GM19023 (cell line): ENCODE measurements around the gene TIMP3.
"Not testable (repeated sequence)": the region's sequence is repeated elsewhere in the genome, so short reads cannot be mapped to it uniquely, and the experiment has no call there.

Experiments used
- ATAC-seq: cut with Tn5 transposase; IDR thresholded peaks from one replicate; pipeline ENCODE4 v1.9.1; 2021; ENCODE audit warnings: mild to moderate bottlenecking, moderate library complexity; ENCODE audit not compliant: unreplicated experiment

The TIMP3 gene

GRCh38 chr22:32850591-32851517, 49.3 kb downstream of the TIMP3 start:
- ATAC-seq = no peak

GRCh38 chr22:32852395-32853251, 51.1 kb downstream of the TIMP3 start:
- ATAC-seq = no peak

- ATAC-seq = no peak
Observed at GRCh38 chr22:32853662-32854061, 52.2 kb downstream of the TIMP3 start.

GRCh38 chr22:32854351-32854804, 52.9 kb downstream of the TIMP3 start:
- ATAC-seq = no peak

- no peak for ATAC-seq
Observed at GRCh38 chr22:32855045-32855756, 53.7 kb downstream of the TIMP3 start.

GRCh38 chr22:32858121-32858703, 56.7 kb downstream of the TIMP3 start:
- ATAC-seq = no peak

- ATAC-seq = no peak
Observed at GRCh38 chr22:32858957-32859356, 57.5 kb downstream of the TIMP3 start.

- ATAC-seq = no peak
Observed at GRCh38 chr22:32859743-32860142, 58.2 kb downstream of the TIMP3 start.

- ATAC-seq = no peak
Observed at GRCh38 chr22:32861330-32861729, 59.8 kb downstream of the TIMP3 start.

GRCh38 chr22:32862083-32862482, 60.6 kb downstream of the TIMP3 start:
- ATAC-seq = no peak

GRCh38 chr22:32862936-32863661, 61.6 kb downstream of the TIMP3 start:
- ATAC-seq = no peak

- no peak for ATAC-seq
Observed at GRCh38 chr22:32864041-32864440, 62.5 kb downstream of the TIMP3 start.

- no peak for ATAC-seq
Observed at GRCh38 chr22:32864596-32864995, 63.1 kb downstream of the TIMP3 start.

- ATAC-seq = no peak
Observed at GRCh38 chr22:32866953-32867352, 65.4 kb downstream of the TIMP3 start.

GRCh38 chr22:32868946-32869345, 67.4 kb downstream of the TIMP3 start:
- no peak for ATAC-seq

- ATAC-seq = no peak
Observed at GRCh38 chr22:32870474-32870873, 69.0 kb downstream of the TIMP3 start.

- not testable (repeated sequence) for ATAC-seq
Observed at GRCh38 chr22:32873604-32874003, 72.1 kb downstream of the TIMP3 start.

- ATAC-seq = no peak
Observed at GRCh38 chr22:32874385-32874784, 72.9 kb downstream of the TIMP3 start.

- no peak for ATAC-seq
Observed at GRCh38 chr22:32874976-32875375, 73.5 kb downstream of the TIMP3 start.

GRCh38 chr22:32876516-32876915, 75.0 kb downstream of the TIMP3 start:
- no peak for ATAC-seq
